ENCODE results near the gene GRHL1.
"Not testable (repeated sequence)": the region's sequence is repeated elsewhere in the genome, so short reads cannot be mapped to it uniquely, and the experiment has no call there.

GRHL1 gene

DNA sequence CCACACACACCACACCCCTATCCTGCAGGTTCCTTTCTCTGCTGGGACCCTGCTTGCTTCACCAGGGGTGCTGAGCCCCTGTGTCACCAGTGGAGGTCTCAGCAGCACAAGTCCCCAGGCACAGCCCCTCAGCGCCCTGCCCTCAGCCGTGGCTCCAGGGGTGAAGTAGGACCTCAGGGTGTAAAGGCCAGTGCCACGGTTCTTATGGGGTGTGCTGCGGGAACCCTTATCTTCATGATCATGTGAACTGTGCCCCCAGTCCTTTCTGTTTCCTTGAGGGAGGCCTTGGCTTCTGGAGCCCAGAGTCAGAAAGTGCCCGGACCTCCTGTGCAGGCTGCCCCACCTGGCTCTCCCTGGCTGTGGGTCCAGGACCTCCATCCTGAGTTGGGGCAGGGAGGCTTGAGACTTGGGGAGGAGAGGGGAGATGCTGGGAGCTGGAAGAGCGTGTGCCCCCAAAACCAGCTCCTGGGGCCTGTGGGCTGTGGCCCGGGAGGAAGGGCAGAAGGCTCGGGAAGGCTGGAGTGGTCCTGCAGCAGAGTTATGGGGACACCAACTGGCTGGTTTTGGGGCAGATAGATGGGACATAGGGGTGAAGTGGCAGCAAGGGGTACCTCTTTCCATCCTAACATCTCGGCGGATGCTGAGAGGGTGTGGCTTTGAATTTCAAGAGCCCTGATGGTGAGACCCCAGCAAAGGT lies 71.6 kb downstream of the GRHL1 start:
- Mint-ChIP-seq H3K36me3 (ENCODE audit: insufficient read depth) (peaks cover 2% of the 10 kb centered on the region), H3K9me3 (no peaks in the 10 kb centered on the region), H3K4me1 (peaks cover 4% of the 10 kb centered on the region), H3K27ac (ENCODE audit: low read depth) (no peak overlapping the region), H3K27me3 (peaks cover 9% of the 10 kb centered on the region), H3K4me3 (no peak overlapping the region)
- DNase-seq (ENCODE audit: low spot score in 2 of 2): no peak
- ATAC-seq (replicated peaks; ENCODE audit: extremely low read depth, poor library complexity, severe bottlenecking): no peak

DNA sequence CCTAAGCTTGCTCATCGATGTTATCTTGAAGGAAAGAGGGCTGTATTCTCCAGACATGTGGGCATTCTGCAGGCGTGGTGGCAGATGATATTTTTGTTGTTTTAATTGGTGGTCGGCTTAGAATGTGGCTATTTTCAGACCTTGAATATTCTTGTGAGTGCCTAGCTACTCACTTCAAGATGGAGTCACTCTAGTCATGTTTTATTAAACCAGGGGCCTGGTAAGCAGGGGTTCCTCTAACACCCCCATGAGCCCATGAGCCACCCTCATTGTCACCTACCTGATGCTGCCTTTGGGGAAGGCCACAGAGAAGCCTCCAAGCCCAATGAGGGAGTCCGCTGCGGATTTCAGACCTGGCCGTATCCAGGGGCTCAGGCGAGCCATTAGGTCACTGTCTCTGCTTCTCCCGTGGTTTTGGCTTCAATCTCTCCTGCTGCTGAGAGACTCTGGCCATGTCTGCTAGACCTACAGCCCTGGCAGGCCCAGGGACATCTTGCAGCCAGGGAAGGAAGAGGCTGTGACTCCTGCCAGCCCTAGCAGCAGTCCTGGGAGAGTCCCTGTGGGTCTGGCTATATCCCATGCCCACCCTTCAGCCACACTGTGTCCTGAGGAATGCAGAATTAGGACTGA lies 75.6 kb downstream of the GRHL1 start:
- Mint-ChIP-seq H3K27me3 (no peaks in the 10 kb centered on the region), H3K9me3 (no peaks in the 10 kb centered on the region), H3K36me3 (ENCODE audit: insufficient read depth) (peaks cover 4% of the 10 kb centered on the region), H3K27ac (ENCODE audit: low read depth) (no peak overlapping the region), H3K4me3 (no peak overlapping the region), H3K4me1 (peaks cover 24% of the 10 kb centered on the region)
- ATAC-seq (replicated peaks; ENCODE audit: extremely low read depth, poor library complexity, severe bottlenecking) (no peak), DNase-seq (ENCODE audit: low spot score in 2 of 2) (no peak)

DNA sequence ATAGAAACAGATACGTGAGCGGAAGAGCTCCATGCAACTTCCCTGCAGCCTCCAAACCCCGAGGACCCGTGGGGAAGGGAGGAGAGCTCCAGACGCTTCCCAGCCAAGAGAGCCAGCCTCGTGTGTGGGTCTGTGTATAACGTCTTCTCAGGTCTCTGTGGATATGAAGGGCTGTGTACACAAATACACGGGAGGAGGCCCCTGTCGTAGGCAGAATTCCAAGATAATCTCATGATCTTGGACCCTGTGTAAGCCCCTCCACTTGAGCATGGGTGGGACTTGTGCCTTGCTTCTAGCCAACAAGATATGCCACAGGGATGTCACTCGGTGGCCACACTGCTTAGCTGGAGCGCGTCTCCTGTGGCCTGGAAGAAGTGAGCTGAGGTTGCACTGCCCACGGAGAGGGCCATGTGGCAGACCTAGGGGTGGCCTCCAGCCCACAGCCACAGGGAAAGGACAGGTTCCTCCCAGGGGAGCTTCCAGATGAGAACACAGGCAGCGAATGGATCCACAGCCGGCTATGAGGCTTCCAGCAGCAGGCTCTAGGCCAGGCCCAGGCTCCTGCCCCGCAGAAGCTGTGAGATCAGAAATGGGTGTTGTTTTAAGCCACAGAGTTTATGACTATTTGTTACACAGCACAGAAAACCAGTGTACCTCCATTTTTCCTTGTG lies 76.3 kb downstream of the GRHL1 start:
- peaks cover 24% of the 10 kb centered on the region for H3K4me1 Mint-ChIP-seq
- H3K27ac Mint-ChIP-seq (ENCODE audit: low read depth): peak overlapping the region; percentile 85

DNA sequence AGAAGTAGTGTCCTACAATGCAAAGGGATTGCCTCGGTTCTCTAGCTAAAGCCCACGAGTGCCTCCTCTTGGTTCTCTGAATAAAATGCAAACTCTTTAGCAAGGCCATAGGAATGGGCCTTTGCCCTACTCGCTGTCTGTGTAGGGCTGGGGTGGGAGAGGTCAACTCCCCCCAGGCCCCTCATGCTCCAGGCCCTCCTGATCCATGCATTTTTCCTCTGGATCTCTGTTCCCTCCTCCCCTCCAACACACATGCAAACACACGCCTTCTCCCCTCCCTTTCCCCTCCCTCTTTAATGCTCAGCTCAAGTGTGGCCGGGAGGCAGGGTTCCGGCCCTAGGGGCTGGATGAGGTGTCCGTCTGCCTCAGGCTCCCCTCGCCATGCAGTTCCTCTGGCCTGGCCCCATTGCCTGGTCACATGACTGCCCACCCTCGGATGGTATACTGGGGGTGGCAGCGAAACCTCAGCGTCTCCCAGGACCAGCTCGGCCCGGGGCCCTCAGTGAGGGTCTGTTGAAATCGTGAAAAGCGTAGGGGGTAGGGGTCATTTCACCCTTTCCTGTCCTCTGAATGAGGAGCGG lies 77.0 kb downstream of the GRHL1 start:
- no peak for DNase-seq (ENCODE audit: low spot score in 2 of 2)
- peaks cover 24% of the 10 kb centered on the region for H3K4me1 Mint-ChIP-seq
- H3K4me3 Mint-ChIP-seq: peak overlapping the region; percentile 73
- peak overlapping the region; percentile 85 for H3K27ac Mint-ChIP-seq (ENCODE audit: low read depth)
- ATAC-seq (replicated peaks; ENCODE audit: extremely low read depth, poor library complexity, severe bottlenecking): no peak
- no peaks in the 10 kb centered on the region for H3K27me3 Mint-ChIP-seq
- H3K9me3 Mint-ChIP-seq: no peaks in the 10 kb centered on the region
- peaks cover 4% of the 10 kb centered on the region for H3K36me3 Mint-ChIP-seq (ENCODE audit: insufficient read depth)

More for the DNA sequence above, 76.3 kb downstream of the GRHL1 start:
- DNase-seq (ENCODE audit: low spot score in 2 of 2) (no peak), ATAC-seq (replicated peaks; ENCODE audit: extremely low read depth, poor library complexity, severe bottlenecking) (no peak)
- no peaks in the 10 kb centered on the region for H3K27me3 Mint-ChIP-seq
- no peak overlapping the region for H3K4me3 Mint-ChIP-seq
- peaks cover 4% of the 10 kb centered on the region for H3K36me3 Mint-ChIP-seq (ENCODE audit: insufficient read depth)
- no peaks in the 10 kb centered on the region for H3K9me3 Mint-ChIP-seq

DNA sequence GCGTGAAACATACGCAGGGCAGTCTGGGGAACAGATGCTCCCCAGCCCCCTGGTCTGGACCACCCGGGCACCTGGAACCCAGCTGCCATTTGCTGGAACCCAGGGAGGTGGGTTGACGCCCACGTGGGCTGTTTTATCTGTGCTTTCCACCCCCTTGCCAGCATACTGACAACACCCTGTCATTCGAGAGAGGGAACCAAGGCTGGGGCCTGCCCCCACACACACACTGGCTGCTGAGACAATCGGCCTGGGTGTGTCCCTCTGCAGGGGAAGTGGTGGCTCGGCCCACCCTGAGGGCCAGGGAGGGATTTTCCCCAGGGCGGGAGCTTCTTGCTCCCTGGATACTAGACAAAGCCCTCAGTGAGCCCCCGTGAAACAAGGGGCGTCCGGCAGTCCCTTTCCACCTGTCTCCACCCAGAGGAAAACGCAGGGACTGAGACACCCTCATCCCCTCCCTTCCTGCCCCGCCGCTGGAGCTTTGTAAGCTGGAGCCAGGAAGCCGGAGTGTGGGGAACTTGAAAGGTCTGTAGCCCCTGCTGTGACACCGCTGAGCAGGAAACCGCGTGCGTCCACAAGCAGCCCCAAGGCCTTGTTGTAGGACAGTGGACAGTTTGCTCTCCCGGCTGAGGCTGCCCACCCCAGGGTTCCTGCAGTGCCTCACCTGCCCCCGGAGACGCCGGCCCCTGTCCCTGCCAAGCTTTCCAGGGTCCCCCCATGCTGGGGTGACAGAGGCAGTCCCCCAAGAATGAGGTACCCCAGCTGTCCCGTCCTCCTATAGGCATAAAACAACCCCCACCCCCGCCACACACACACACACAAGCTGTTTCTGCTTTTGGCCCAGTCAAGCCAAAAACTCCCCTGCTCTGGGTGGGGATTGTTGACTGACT lies 77.7 kb downstream of the GRHL1 start:
- no peaks in the 10 kb centered on the region for H3K9me3 Mint-ChIP-seq
- peak overlapping the region; percentile 73 for H3K4me3 Mint-ChIP-seq
- ATAC-seq (replicated peaks; ENCODE audit: extremely low read depth, poor library complexity, severe bottlenecking) (peak; percentile 96), DNase-seq (ENCODE audit: low spot score in 2 of 2) (peak; percentile 37 to 50)
- H3K4me1 Mint-ChIP-seq: peaks cover 27% of the 10 kb centered on the region
- no peaks in the 10 kb centered on the region for H3K27me3 Mint-ChIP-seq
- H3K36me3 Mint-ChIP-seq (ENCODE audit: insufficient read depth): peaks cover 4% of the 10 kb centered on the region
- peak overlapping the region; percentile 85 for H3K27ac Mint-ChIP-seq (ENCODE audit: low read depth)

DNA sequence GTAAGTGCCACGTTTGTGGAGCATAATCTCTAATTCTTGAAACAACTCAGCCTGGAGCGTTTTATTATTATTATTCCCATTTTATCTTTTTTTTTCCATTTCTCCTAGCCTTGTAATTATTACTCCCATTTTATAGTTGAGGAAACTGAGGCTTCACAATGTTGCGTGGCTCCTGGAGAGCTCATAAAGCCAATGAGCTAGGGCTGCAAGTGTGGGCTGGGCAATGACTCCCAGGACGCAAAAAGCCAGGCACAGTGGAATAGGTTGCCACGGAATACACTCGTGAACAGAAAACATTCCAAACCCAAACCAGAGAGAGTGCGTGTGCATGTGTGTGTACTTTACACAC lies 78.4 kb downstream of the GRHL1 start:
- H3K4me3 Mint-ChIP-seq: peak overlapping the region; percentile 73
- H3K36me3 Mint-ChIP-seq (ENCODE audit: insufficient read depth): peaks cover 4% of the 10 kb centered on the region

DNA sequence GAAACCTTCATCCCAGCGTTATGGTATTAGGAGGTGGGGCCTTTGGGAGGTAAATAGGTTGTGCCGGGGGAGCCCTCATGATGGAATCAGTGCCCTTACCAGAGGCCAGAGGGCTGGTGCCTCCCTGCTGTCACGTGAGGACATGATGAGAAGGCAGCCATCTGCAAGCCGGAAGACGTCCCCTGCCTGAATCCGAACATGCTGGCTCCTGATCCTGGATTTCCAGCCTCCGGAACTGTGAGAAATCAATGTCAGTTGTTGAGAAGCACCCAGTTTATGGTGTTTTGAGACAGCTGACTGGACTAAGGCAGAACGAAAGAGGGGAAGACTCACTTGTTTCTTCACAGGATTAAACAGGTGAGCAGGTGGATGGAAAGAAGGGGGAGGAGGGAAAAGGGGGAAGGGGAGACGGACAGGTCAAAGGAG lies 78.8 kb downstream of the GRHL1 start:
- H3K36me3 Mint-ChIP-seq (ENCODE audit: insufficient read depth): peaks cover 5% of the 10 kb centered on the region
- no peaks in the 10 kb centered on the region for H3K9me3 Mint-ChIP-seq
- peak overlapping the region; percentile 73 for H3K4me3 Mint-ChIP-seq
- peaks cover 38% of the 10 kb centered on the region for H3K4me1 Mint-ChIP-seq
- H3K27ac Mint-ChIP-seq (ENCODE audit: low read depth): peak overlapping the region; percentile 85
- ATAC-seq (replicated peaks; ENCODE audit: extremely low read depth, poor library complexity, severe bottlenecking) (no peak), DNase-seq (ENCODE audit: low spot score in 2 of 2) (no peak)
- no peaks in the 10 kb centered on the region for H3K27me3 Mint-ChIP-seq

More for the DNA sequence above, 78.4 kb downstream of the GRHL1 start:
- ATAC-seq (replicated peaks; ENCODE audit: extremely low read depth, poor library complexity, severe bottlenecking) (no peak), DNase-seq (ENCODE audit: low spot score in 2 of 2) (no peak)
- Mint-ChIP-seq H3K27me3 (no peaks in the 10 kb centered on the region), H3K4me1 (peaks cover 33% of the 10 kb centered on the region), H3K9me3 (no peaks in the 10 kb centered on the region), H3K27ac (ENCODE audit: low read depth) (peak overlapping the region; percentile 85)

DNA sequence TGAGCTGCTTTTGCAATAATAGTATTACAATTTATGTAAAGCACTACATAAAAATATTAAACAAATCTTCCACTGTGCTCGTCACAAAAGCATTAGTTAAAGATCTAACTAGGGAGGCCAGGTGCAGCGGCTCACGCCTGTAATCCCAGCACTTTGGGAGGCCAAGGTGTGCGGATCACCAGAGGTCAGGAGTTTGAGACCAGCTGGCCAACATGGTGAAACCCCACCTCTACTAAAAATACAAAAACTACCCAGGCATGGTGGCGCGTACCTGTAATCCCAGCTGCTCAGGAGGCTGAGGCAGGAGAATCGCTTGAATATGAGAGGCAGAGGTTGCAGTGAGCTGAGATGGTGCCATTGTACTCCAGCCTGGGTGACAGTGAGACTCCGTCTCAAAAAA lies 79.3 kb downstream of the GRHL1 start:
- not testable (repeated sequence) for H3K4me3 Mint-ChIP-seq; H3K36me3 Mint-ChIP-seq (ENCODE audit: insufficient read depth); H3K27me3 Mint-ChIP-seq; H3K9me3 Mint-ChIP-seq; ATAC-seq (replicated peaks; ENCODE audit: extremely low read depth, poor library complexity, severe bottlenecking); DNase-seq (ENCODE audit: low spot score in 2 of 2)
- peak overlapping the region; percentile 85 for H3K27ac Mint-ChIP-seq (ENCODE audit: low read depth)
- peaks cover 42% of the 10 kb centered on the region for H3K4me1 Mint-ChIP-seq

DNA sequence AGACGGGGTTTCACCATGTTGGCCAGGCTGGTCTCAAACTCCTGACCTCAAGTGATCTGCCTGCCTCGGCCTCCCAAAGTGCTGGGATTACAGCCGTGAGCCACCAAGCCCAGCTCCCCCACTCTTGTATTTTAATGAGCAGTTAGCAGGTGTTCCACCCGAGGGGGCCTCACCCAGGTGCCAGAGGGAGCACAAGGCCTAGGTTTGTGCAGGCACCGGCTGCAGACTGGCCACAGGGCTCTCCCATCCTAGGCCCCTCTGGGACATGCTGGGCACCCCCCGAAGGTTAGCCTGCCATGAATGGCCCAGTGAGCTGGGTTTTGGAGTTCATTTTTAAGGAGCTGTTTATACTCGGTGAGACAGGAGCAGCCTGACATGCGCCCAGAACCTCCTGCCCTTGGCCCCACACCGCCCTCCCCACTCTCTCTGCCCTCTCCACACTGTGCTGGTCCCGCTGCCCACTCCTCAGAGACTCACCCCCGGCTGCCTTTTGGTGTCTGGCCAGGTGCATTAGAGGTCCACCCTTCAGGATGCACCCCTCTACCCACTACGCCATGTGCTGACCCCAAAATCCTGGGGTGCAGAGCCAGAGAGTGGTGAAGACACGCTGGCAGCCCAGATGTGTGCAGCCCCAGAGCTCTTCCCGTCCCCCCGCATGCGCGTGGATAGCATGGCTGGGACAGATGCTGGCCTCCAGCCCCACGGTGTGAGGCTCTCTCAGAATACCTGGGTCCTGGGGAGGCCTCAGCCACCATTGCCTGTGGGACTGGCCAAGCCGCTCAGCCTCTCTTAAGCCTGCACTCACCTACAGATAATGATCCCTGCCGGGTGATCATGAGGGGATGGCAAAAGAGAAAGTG lies 80.6 kb downstream of the GRHL1 start:
- Mint-ChIP-seq H3K9me3 (no peaks in the 10 kb centered on the region), H3K27me3 (no peaks in the 10 kb centered on the region), H3K4me3 (no peak overlapping the region), H3K36me3 (ENCODE audit: insufficient read depth) (peaks cover 6% of the 10 kb centered on the region), H3K27ac (ENCODE audit: low read depth) (peak overlapping the region; percentile 44), H3K4me1 (peaks cover 47% of the 10 kb centered on the region)
- no peak for ATAC-seq (replicated peaks; ENCODE audit: extremely low read depth, poor library complexity, severe bottlenecking)
- no peak for DNase-seq (ENCODE audit: low spot score in 2 of 2)

DNA sequence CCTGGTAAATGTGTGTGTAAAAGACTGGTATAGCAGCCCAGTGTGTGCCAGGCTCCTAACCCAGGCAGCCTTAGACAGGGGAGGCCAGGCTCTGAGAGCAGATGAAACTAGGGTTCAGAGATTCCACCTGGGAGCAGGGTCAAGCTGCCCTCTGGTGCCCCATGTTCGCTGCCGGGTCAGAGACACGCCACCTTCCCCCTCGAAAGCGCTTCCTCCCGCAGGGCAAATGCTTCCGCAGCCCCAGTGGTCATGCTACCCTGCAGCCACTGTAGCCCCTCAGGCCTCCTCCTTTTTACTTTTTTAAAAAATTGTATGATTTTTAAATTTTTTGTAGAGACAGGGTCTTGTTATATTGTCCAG lies 81.2 kb downstream of the GRHL1 start:
- Mint-ChIP-seq H3K9me3 (no peaks in the 10 kb centered on the region), H3K4me1 (peaks cover 47% of the 10 kb centered on the region), H3K4me3 (no peak overlapping the region), H3K27me3 (no peaks in the 10 kb centered on the region), H3K27ac (ENCODE audit: low read depth) (peak overlapping the region; percentile 44), H3K36me3 (ENCODE audit: insufficient read depth) (peaks cover 6% of the 10 kb centered on the region)
- ATAC-seq (replicated peaks; ENCODE audit: extremely low read depth, poor library complexity, severe bottlenecking) (no peak), DNase-seq (ENCODE audit: low spot score in 2 of 2) (no peak)

DNA sequence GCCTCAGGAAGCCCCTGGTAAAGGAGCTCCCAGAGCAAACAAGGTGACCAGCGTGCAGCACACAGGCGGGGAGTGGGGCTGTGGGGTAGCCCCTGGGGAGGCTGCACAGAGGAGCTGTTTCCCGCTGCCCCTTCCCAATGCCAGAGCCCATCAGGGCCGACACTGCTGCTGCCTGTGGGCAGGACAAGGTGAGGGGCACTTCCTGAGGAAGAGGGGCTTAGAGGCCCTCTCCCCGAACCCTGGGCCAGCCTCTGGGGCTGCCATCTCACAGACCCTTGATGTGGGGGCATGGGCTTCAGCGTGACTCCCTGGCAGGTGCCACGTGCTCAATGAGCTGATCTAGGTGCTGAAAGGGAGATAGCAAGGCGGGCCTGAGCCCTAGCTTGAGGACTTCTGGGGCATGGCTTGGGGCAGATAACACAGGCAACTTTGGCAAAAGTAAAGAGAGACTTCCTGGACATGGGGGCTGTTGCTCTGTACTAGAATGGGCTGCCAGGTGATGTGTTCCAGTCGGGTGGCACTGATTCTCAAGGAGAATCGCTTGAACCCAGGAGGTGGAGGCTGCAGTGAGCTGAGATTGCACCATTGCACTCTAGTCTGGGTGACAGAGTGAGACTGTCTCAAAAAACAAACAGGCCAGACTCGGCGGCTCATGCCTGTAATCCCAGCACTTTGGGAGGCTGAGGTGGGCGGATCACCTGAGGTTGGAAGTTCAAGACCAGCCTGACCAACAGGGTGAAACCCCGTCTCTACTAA lies 81.9 kb downstream of the GRHL1 start:
- no peak for DNase-seq (ENCODE audit: low spot score in 2 of 2)
- no peak overlapping the region for H3K4me3 Mint-ChIP-seq
- ATAC-seq (replicated peaks; ENCODE audit: extremely low read depth, poor library complexity, severe bottlenecking): no peak
- H3K36me3 Mint-ChIP-seq (ENCODE audit: insufficient read depth): peaks cover 6% of the 10 kb centered on the region
- H3K4me1 Mint-ChIP-seq: peaks cover 40% of the 10 kb centered on the region
- H3K27me3 Mint-ChIP-seq: no peaks in the 10 kb centered on the region
- no peaks in the 10 kb centered on the region for H3K9me3 Mint-ChIP-seq
- peak overlapping the region; percentile 44 for H3K27ac Mint-ChIP-seq (ENCODE audit: low read depth)

All from central memory CD8-positive, alpha-beta T cell (primary cell).